ENCODE results near the gene GRIN2D.
A peak's percentile ranks its signal among the peaks of the same experiment; 100 is the strongest.

GRIN2D gene

GRCh38 chr19:48398375-48399235, 5.1 kb downstream of the GRIN2D start:
- peak; percentile 68 for DNase-seq

- DNase-seq = peak; percentile 17
Measured at GRCh38 chr19:48400018-48400742, 6.7 kb downstream of the GRIN2D start.

GRCh38 chr19:48401287-48401686, 7.8 kb downstream of the GRIN2D start:
- no peak for DNase-seq

GRCh38 chr19:48403606-48404005, 10.1 kb downstream of the GRIN2D start:
- peak; percentile 19 for DNase-seq

- no peak for DNase-seq
Measured at GRCh38 chr19:48405010-48405659, 11.7 kb downstream of the GRIN2D start.

GRCh38 chr19:48405850-48406249, 12.4 kb downstream of the GRIN2D start:
- DNase-seq = no peak

GRCh38 chr19:48413879-48414587, 20.6 kb downstream of the GRIN2D start:
- DNase-seq = no peak

- DNase-seq = peak; percentile 55
Measured at GRCh38 chr19:48415395-48415794, 21.9 kb downstream of the GRIN2D start.

GRCh38 chr19:48415806-48416221, 22.3 kb downstream of the GRIN2D start:
- DNase-seq = no peak

GRCh38 chr19:48417421-48417820, 24.0 kb downstream of the GRIN2D start:
- DNase-seq = no peak

GRCh38 chr19:48418317-48419064, 25.0 kb downstream of the GRIN2D start:
- DNase-seq = no peak

GRCh38 chr19:48419158-48419920, 25.9 kb downstream of the GRIN2D start:
- peak; percentile 62 for DNase-seq

- no peak for DNase-seq
Measured at GRCh38 chr19:48421548-48421947, 28.1 kb downstream of the GRIN2D start.

GRCh38 chr19:48424694-48425219, 31.3 kb downstream of the GRIN2D start:
- no peak for DNase-seq

GRCh38 chr19:48428670-48429069, 35.2 kb downstream of the GRIN2D start:
- no peak for DNase-seq

- no peak for DNase-seq
Measured at GRCh38 chr19:48433337-48433736, 39.9 kb downstream of the GRIN2D start.

- DNase-seq = no peak
Measured at GRCh38 chr19:48436586-48436985, 43.1 kb downstream of the GRIN2D start.

- DNase-seq = no peak
Measured at GRCh38 chr19:48441360-48442050, 48.0 kb downstream of the GRIN2D start.

- no peak for DNase-seq
Measured at GRCh38 chr19:48442116-48443035, 48.9 kb downstream of the GRIN2D start.
